Smooth muscle cell (in vitro differentiated cells): ENCODE results near the gene CENPA. TPM values are rescaled to one million over a fixed set of nuclear protein-coding genes. Genes with fewer than 3 reads are reported as not detected.

Source experiments
- DNase-seq: peaks from one replicate; lab custom pipeline; 2025; ENCODE audit not compliant: unreplicated experiment; lab: John Stamatoyannopoulos, UW
- H2AFZ ChIP-seq: fragments of 200-600 bp; sonication (generic); 2 replicates; pipeline ENCODE4 v1.6.0; 2016; ENCODE audit warnings: antibody characterized with exemption, low read depth, mild to moderate bottlenecking
- H3F3A ChIP-seq: fragments of 200-600 bp; sonication (generic); 2 replicates; pipeline ENCODE4 v1.6.0; 2017; ENCODE audit warnings: antibody characterized with exemption, low read depth
- H3K27ac ChIP-seq: fragments of 200-600 bp; sonication (generic); 2 replicates; pipeline ENCODE4 v1.5.1; 2016; ENCODE audit warnings: low read depth, mild to moderate bottlenecking
- H3K27me3 ChIP-seq: fragments of 200-600 bp; sonication (generic); 2 replicates; pipeline ENCODE4 v1.6.1; 2016; ENCODE audit warnings: low read depth, mild to moderate bottlenecking
- H3K36me3 ChIP-seq: fragments of 200-600 bp; sonication (generic); 2 replicates; pipeline ENCODE4 v1.5.1; 2016; ENCODE audit warnings: low read depth
- H3K4me1 ChIP-seq: fragments of 200-600 bp; sonication (generic); 2 replicates; pipeline ENCODE4 v1.5.1; 2016; ENCODE audit warnings: low read depth
- H3K4me2 ChIP-seq: fragments of 200-600 bp; sonication (generic); 2 replicates; pipeline ENCODE4 v1.6.0; 2016; ENCODE audit warnings: mild to moderate bottlenecking
- H3K4me3 ChIP-seq: fragments of 200-600 bp; sonication (generic); 2 replicates; pipeline ENCODE4 v1.5.1; 2016; ENCODE audit warnings: mild to moderate bottlenecking
- H3K79me2 ChIP-seq: fragments of 200-600 bp; sonication (generic); 2 replicates; pipeline ENCODE4 v1.6.0; 2016; ENCODE audit warnings: low read depth, mild to moderate bottlenecking
- H3K9ac ChIP-seq: fragments of 200-600 bp; sonication (generic); 2 replicates; pipeline ENCODE4 v1.6.0; 2016; ENCODE audit warnings: low read depth
- H3K9me3 ChIP-seq: fragments of 200-600 bp; sonication (generic); replicated peaks from 2 replicates; pipeline ENCODE4 v1.5.1; 2016; ENCODE audit warnings: low read depth
- H4K20me1 ChIP-seq: fragments of 200-600 bp; sonication (generic); 2 replicates; pipeline ENCODE4 v1.6.0; 2016; ENCODE audit warnings: low read depth
- WGBS: methylation state at CpG from one replicate; pipeline ENCODE4 v1.1.7; 2016; ENCODE audit warnings: low lambda C conversion rate; 5-methylcytosine and 5-hydroxymethylcytosine counted together
- polyA plus RNA-seq: library from polyadenylated mRNA; unstranded; fragments of >200 nt; fragmentation: Nextera tagmentation; extraction: Ambion mirVana; gene quantifications from 2 replicates; pipeline ENCODE4 v1.2.1, GENCODE V29; 2016
- total RNA-seq: library from RNA; depleted of rRNA; stranded (reverse); fragments of >200 nt; gene quantifications from 2 replicates; pipeline ENCODE4 v1.2.3, GENCODE V29; 2014
- TF ChIP-seq, protein P1 (sequence below): fragments of 200-600 bp; sonication (generic); IDR thresholded peaks from 2 replicates; pipeline ENCODE4 v1.5.1; 2017; ENCODE audit warnings: borderline replicate concordance, mild to moderate bottlenecking, antibody characterized with exemption; ENCODE audit not compliant: insufficient read depth, poor library complexity, severe bottlenecking

Gene CENPA
- total and polyA plus RNA-seq, 2 experiments from 2014 or later = 0.58 to 7.6 TPM

DNA sequence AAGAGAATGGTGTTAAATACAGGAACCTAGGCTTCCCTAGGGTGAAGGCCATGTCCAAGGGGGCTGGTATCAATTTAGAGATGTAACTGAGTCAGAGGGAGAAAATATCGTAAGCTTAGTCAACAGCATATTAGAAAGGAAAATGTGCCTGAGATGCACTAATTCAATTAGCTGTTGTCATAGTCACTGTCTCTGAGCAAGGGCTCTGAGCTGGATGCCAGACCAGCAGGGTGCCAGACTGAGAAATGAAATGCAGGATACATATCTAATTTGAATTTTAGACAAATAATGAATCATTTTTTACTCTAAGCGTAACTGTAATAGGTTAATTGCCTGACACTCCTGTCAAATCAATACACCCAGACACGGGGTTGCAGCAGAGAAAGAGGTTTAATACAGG lies 33.2 kb upstream of the CENPA start:
- no peaks in the 10 kb centered on the region for H3K27me3 ChIP-seq
- H3K4me1 ChIP-seq = peaks cover 13% of the 10 kb centered on the region
- 79% methylated on average over 3 of the region's 3 CpGs for WGBS
- TF ChIP-seq, protein P1, sequence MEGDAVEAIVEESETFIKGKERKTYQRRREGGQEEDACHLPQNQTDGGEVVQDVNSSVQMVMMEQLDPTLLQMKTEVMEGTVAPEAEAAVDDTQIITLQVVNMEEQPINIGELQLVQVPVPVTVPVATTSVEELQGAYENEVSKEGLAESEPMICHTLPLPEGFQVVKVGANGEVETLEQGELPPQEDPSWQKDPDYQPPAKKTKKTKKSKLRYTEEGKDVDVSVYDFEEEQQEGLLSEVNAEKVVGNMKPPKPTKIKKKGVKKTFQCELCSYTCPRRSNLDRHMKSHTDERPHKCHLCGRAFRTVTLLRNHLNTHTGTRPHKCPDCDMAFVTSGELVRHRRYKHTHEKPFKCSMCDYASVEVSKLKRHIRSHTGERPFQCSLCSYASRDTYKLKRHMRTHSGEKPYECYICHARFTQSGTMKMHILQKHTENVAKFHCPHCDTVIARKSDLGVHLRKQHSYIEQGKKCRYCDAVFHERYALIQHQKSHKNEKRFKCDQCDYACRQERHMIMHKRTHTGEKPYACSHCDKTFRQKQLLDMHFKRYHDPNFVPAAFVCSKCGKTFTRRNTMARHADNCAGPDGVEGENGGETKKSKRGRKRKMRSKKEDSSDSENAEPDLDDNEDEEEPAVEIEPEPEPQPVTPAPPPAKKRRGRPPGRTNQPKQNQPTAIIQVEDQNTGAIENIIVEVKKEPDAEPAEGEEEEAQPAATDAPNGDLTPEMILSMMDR = no peak
- no peaks in the 10 kb centered on the region for H3K9me3 ChIP-seq
- H3K9ac ChIP-seq = no peak overlapping the region
- no peaks in the 10 kb centered on the region for H4K20me1 ChIP-seq
- no peak overlapping the region for H3K27ac ChIP-seq
- H3K4me3 ChIP-seq = no peak overlapping the region
- H3F3A ChIP-seq = no peaks in the 10 kb centered on the region
- no peaks in the 10 kb centered on the region for H3K36me3 ChIP-seq
- no peak overlapping the region for H2AFZ ChIP-seq
- no peaks in the 10 kb centered on the region for H3K79me2 ChIP-seq
- no peak for DNase-seq
- no peak overlapping the region for H3K4me2 ChIP-seq

GRCh38 chr2:26754539-26754938 lies 31.3 kb upstream of the CENPA start:
- Histone ChIP-seq H4K20me1 (no peaks in the 10 kb centered on the region), H3K4me3 (no peak overlapping the region), H3F3A (no peaks in the 10 kb centered on the region), H3K27me3 (no peaks in the 10 kb centered on the region), H2AFZ (no peak overlapping the region), H3K27ac (no peak overlapping the region), H3K79me2 (no peaks in the 10 kb centered on the region), H3K9ac (no peak overlapping the region), H3K36me3 (no peaks in the 10 kb centered on the region), H3K9me3 (no peaks in the 10 kb centered on the region), H3K4me1 (peaks cover 15% of the 10 kb centered on the region), H3K4me2 (no peak overlapping the region)
- 98% methylated on average over 4 of the region's 4 CpGs for WGBS
- TF ChIP-seq, protein P1 = no peak
- DNase-seq = no peak

DNA sequence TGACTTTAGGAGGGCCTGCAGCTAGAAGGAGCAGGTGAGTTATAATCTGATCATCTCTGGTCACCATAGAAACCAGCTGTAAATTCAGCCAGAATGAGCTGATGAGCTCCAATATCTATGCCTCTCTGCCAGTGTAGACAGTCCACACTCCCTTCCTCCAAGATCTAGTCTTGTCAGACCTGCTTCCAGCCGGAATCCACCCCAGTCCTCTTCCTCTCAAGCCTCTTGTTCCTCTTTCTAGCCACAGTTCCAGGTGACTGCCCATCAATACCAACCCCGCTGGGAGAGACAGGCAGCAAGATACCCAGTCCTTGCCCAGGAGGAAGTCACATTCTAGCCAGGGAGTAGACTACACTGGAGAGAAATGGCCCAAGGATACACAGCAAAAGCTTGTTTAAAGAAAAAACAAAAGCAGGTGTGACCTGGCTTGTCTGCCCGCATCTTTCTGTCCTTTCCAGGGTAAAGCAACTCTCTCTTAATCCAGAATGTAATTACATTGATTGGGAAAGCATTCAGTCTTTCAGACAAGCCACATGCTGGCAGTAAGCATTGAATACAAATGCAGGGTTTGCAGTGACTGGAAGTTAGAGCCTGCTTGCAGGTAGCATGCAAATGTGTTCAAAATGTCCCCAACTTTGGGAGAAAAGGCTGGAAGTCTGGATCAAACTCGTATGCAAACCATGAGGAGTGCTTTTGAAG lies 30.7 kb upstream of the CENPA start:
- Histone ChIP-seq H3K9me3 (no peaks in the 10 kb centered on the region), H3K36me3 (no peaks in the 10 kb centered on the region), H3K79me2 (no peaks in the 10 kb centered on the region), H3F3A (no peaks in the 10 kb centered on the region), H2AFZ (no peak overlapping the region), H3K4me1 (peaks cover 12% of the 10 kb centered on the region), H4K20me1 (no peaks in the 10 kb centered on the region), H3K4me3 (no peak overlapping the region), H3K4me2 (no peak overlapping the region), H3K27me3 (no peaks in the 10 kb centered on the region), H3K9ac (no peak overlapping the region), H3K27ac (no peak overlapping the region)
- TF ChIP-seq, protein P1 = no peak
- 72% methylated on average over 4 of the region's 4 CpGs for WGBS
- DNase-seq = no peak

DNA sequence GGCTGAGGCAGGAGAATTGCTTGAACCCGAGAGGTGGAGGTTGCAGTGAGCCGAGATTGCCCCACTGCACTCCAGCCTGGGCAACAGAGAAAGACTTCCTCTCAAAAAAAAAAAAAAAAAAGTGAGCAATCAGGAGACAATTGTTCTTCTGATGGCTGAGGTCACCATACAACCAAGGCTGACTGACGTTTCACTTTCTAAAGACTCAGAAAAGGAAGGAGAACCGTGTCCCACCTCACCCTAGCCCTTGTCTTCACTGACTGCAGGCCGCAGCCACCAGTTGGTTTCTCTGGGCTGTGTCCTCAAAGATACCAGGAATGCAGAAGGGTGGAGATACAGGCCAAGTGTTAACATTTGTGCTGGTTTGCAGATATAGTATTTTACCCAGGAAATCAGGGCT lies 29.5 kb upstream of the CENPA start:
- no peaks in the 10 kb centered on the region for H3F3A ChIP-seq
- no peak overlapping the region for H3K27ac ChIP-seq
- no peaks in the 10 kb centered on the region for H3K9me3 ChIP-seq
- no peak for DNase-seq
- no peak overlapping the region for H3K4me2 ChIP-seq
- 87% methylated on average over 5 of the region's 5 CpGs for WGBS
- peaks cover 6% of the 10 kb centered on the region for H3K4me1 ChIP-seq
- H3K36me3 ChIP-seq = no peaks in the 10 kb centered on the region
- no peaks in the 10 kb centered on the region for H3K79me2 ChIP-seq
- H3K27me3 ChIP-seq = no peaks in the 10 kb centered on the region
- H3K9ac ChIP-seq = no peak overlapping the region
- TF ChIP-seq, protein P1 = no peak
- H2AFZ ChIP-seq = no peak overlapping the region
- no peak overlapping the region for H3K4me3 ChIP-seq
- no peaks in the 10 kb centered on the region for H4K20me1 ChIP-seq
